ENCODE results near the gene ME2. TPM values are rescaled to one million over a fixed set of nuclear protein-coding genes. Genes with fewer than 3 reads are reported as not detected.

ME2 gene
- total RNA-seq, 1 experiment from 2014 or later, result 49.0 TPM

DNA sequence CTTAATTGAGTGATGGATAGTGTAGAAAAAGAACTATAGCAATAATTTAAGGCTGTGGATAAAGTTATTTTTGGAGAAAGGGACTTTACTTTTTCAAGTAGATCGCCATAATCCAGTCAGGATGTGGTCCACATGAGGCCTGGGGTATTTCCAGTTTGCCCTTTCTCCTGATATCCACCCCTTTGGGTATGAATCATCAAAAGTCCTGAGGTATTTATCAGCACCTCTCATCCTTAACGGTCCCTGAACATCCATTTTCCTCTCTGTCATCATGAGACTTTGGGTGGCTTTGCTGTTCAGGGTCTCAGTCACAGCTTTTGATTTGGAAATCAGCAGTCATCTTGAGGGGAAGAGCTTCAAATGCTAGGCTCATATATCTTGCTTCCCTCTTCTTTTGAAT is 49.6 kb downstream of the ME2 start:
- BruUV-seq (replicated peaks), result no TSS peak
- no peaks in the 10 kb centered on the region for H3K4me1 ChIP-seq (ENCODE audit: control insufficient read depth in 1 of 2, insufficient read depth in 2 of 2, low read length in 2 of 2)
- H3K36me3 ChIP-seq (ENCODE audit: control insufficient read depth in 1 of 2, insufficient read depth in 2 of 2, low read length in 2 of 2), result peaks cover 3 to 6% of the 10 kb centered on the region in 2 experiments; a peak in 1 of 4 replicates
- ChIA-PET POLR2A (no interaction called here), RAD21 (ENCODE audit: low non-redundant PET in 1 of 2, low total read pairs in 2 of 2, uncharacterized antibody in 2 of 2, unreplicated experiment in 2 of 2) (no interaction called here), CTCF (no interaction called here)
- H4K20me1 ChIP-seq (ENCODE audit: insufficient read depth), result no peaks in the 10 kb centered on the region
- TF ChIP-seq ELF1 (IDR thresholded peaks at IDR 0.05; ENCODE audit: borderline replicate concordance, low read depth) (no peak), EZH2phosphoT487 (IDR thresholded peaks at IDR 0.05; ENCODE audit: borderline replicate concordance) (no peak), EZH2 (IDR thresholded peaks at IDR 0.05) (no peak)
- H3K9me3 ChIP-seq (ENCODE audit: control insufficient read depth in 1 of 2, insufficient read depth in 1 of 2, low read depth in 1 of 2, low read length in 2 of 2), result no peaks in the 10 kb centered on the region
- H3K9ac ChIP-seq (ENCODE audit: low read length), result no peak overlapping the region
- H3K27ac ChIP-seq (ENCODE audit: low read depth, low read length), result no peak overlapping the region
- DNase-seq (ENCODE audit: low read depth, low spot score) (no peak), ATAC-seq (no peak)
- no peak overlapping the region for H3K4me2 ChIP-seq (ENCODE audit: low read length)
- intact Hi-C loops (cut with micrococcal nuclease), result no loop called here
- no peaks in the 10 kb centered on the region for H3K27me3 ChIP-seq (ENCODE audit: insufficient read depth, low read length)
- no peaks in the 10 kb centered on the region for H3K79me2 ChIP-seq (ENCODE audit: insufficient read depth, low read length)
- H2AFZ ChIP-seq (ENCODE audit: low read depth, low read length, poor library complexity, severe bottlenecking), result no peak overlapping the region
- H3K9me2 ChIP-seq (ENCODE audit: insufficient read depth), result no peaks in the 10 kb centered on the region
- H3K4me3 ChIP-seq (replicated peaks in 1 of 2; ENCODE audit: low read depth in 1 of 2, low read length in 2 of 2), result no peak overlapping the region

DNA sequence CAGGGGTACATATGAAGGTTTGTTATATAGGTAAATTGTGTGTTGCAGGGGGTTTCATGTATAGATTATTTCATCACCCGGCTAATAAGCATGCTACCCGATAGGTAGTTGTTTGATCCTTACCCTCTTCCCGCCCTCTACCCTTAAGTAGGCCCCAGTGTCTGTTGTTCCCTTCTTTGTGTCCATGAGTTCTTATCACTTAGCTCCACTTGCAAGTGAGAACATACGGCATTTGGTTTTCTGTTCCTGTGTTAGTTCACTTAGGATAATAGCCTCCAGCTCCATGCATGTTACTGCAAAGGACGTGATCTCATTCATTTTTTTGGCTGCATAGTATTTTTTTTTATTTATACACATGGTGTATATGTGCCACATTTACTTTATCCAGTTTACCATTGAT is 54.8 kb downstream of the ME2 start:
- Histone ChIP-seq H4K20me1 (ENCODE audit: insufficient read depth) (no peaks in the 10 kb centered on the region), H3K4me3 (replicated peaks in 1 of 2; ENCODE audit: low read depth in 1 of 2, low read length in 2 of 2) (no peak overlapping the region), H3K9me3 (ENCODE audit: control insufficient read depth in 1 of 2, insufficient read depth in 1 of 2, low read depth in 1 of 2, low read length in 2 of 2) (no peaks in the 10 kb centered on the region), H3K27ac (ENCODE audit: low read depth, low read length) (no peak overlapping the region), H3K27me3 (ENCODE audit: insufficient read depth, low read length) (no peaks in the 10 kb centered on the region), H3K36me3 (ENCODE audit: control insufficient read depth in 1 of 2, insufficient read depth in 2 of 2, low read length in 2 of 2) (peaks cover 0 to 3% of the 10 kb centered on the region in 2 experiments; a peak in 1 of 4 replicates), H2AFZ (ENCODE audit: low read depth, low read length, poor library complexity, severe bottlenecking) (no peak overlapping the region), H3K9me2 (ENCODE audit: insufficient read depth) (no peaks in the 10 kb centered on the region), H3K4me2 (ENCODE audit: low read length) (no peak overlapping the region), H3K4me1 (ENCODE audit: control insufficient read depth in 1 of 2, insufficient read depth in 2 of 2, low read length in 2 of 2) (no peaks in the 10 kb centered on the region), H3K9ac (ENCODE audit: low read length) (no peak overlapping the region), H3K79me2 (ENCODE audit: insufficient read depth, low read length) (no peaks in the 10 kb centered on the region)
- BruUV-seq (replicated peaks), result no TSS peak
- intact Hi-C loops (cut with micrococcal nuclease), result no loop called here
- RAD21 ChIA-PET (ENCODE audit: low non-redundant PET in 1 of 2, low total read pairs in 2 of 2, uncharacterized antibody in 2 of 2, unreplicated experiment in 2 of 2), result no interaction called here
- DNase-seq (ENCODE audit: low read depth, low spot score), result no peak
- no peak for TF ChIP-seq CEBPB (IDR thresholded peaks at IDR 0.05; ENCODE audit: low read depth)
- TF ChIP-seq FOSL1 (IDR thresholded peaks at IDR 0.05; ENCODE audit: low read depth), result no peak
- TF ChIP-seq EGR1 (IDR thresholded peaks at IDR 0.05; ENCODE audit: low read depth), result no peak
- no peak for TF ChIP-seq SP1 (IDR thresholded peaks at IDR 0.05; ENCODE audit: low read depth)
- no peak for TF ChIP-seq ZNF274 (IDR thresholded peaks at IDR 0.05; ENCODE audit: low read depth, low read length)
- TF ChIP-seq YY1 (IDR thresholded peaks at IDR 0.05; ENCODE audit: extremely low read depth, insufficient replicate concordance, low read depth, low read length), result no peak
- TF ChIP-seq, protein P1, sequence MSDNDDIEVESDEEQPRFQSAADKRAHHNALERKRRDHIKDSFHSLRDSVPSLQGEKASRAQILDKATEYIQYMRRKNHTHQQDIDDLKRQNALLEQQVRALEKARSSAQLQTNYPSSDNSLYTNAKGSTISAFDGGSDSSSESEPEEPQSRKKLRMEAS (IDR thresholded peaks at IDR 0.05), result no peak
- TF ChIP-seq, protein P2, sequence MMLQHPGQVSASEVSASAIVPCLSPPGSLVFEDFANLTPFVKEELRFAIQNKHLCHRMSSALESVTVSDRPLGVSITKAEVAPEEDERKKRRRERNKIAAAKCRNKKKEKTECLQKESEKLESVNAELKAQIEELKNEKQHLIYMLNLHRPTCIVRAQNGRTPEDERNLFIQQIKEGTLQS (IDR thresholded peaks at IDR 0.05), result no peak
- TF ChIP-seq, protein P3, sequence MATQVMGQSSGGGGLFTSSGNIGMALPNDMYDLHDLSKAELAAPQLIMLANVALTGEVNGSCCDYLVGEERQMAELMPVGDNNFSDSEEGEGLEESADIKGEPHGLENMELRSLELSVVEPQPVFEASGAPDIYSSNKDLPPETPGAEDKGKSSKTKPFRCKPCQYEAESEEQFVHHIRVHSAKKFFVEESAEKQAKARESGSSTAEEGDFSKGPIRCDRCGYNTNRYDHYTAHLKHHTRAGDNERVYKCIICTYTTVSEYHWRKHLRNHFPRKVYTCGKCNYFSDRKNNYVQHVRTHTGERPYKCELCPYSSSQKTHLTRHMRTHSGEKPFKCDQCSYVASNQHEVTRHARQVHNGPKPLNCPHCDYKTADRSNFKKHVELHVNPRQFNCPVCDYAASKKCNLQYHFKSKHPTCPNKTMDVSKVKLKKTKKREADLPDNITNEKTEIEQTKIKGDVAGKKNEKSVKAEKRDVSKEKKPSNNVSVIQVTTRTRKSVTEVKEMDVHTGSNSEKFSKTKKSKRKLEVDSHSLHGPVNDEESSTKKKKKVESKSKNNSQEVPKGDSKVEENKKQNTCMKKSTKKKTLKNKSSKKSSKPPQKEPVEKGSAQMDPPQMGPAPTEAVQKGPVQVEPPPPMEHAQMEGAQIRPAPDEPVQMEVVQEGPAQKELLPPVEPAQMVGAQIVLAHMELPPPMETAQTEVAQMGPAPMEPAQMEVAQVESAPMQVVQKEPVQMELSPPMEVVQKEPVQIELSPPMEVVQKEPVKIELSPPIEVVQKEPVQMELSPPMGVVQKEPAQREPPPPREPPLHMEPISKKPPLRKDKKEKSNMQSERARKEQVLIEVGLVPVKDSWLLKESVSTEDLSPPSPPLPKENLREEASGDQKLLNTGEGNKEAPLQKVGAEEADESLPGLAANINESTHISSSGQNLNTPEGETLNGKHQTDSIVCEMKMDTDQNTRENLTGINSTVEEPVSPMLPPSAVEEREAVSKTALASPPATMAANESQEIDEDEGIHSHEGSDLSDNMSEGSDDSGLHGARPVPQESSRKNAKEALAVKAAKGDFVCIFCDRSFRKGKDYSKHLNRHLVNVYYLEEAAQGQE (IDR thresholded peaks at IDR 0.05; ENCODE audit: low read depth), result no peak
- CTCF ChIA-PET, result no interaction called here
- POLR2A ChIA-PET, result interaction anchor here (1.7 kb wide), 1 partner anchor 34 kb away, joined by 4 read pairs; the partner anchor contains the start of gene ELAC1
- no peak for ATAC-seq

All from HCT116 (cell line).